Activated naive CD8-positive, alpha-beta T cell treated with anti-CD3 and anti-CD28 coated beads for 36 hours (primary cell): Measurements from ENCODE around the gene EDDM3A. TPM values are rescaled to one million over a fixed set of nuclear protein-coding genes. Genes with fewer than 3 reads are reported as not detected.
"Not testable (repeated sequence)": the region's sequence is repeated elsewhere in the genome, so short reads cannot be mapped to it uniquely, and the experiment has no call there.

Source experiments
- DNase-seq: peaks from one replicate; pipeline ENCODE4 v3.0.0; 2021
- H3K27ac Mint-ChIP-seq: one replicate; pipeline ENCODE4 v1.8.0; 2022; ENCODE audit warnings: mild to moderate bottlenecking, moderate library complexity, mixed read lengths
- H3K27me3 Mint-ChIP-seq: one replicate; pipeline ENCODE4 v1.8.0; 2022; ENCODE audit warnings: mild to moderate bottlenecking, mixed read lengths
- H3K36me3 Mint-ChIP-seq: one replicate; pipeline ENCODE4 v1.8.0; 2021; ENCODE audit warnings: mild to moderate bottlenecking, mixed read lengths
- H3K4me1 Mint-ChIP-seq: one replicate; pipeline ENCODE4 v1.8.0; 2021; ENCODE audit warnings: mixed read lengths
- H3K4me3 Mint-ChIP-seq: one replicate; pipeline ENCODE4 v1.8.0; 2022; ENCODE audit warnings: mild to moderate bottlenecking, moderate library complexity, mixed read lengths
- H3K9me3 Mint-ChIP-seq: one replicate; pipeline ENCODE4 v1.8.0; 2022; ENCODE audit warnings: mixed read lengths
- total RNA-seq, 2 experiments: library from RNA; stranded (reverse); gene quantifications; one replicate each; pipeline ENCODE4 v1.2.3, GENCODE V29; 2021

Gene EDDM3A
- total RNA-seq, 2 experiments from 2014 or later, result not detected

GRCh38 chr14:20722016-20722415 lies 23.7 kb upstream of the EDDM3A start:
- DNase-seq, result no peak
- Mint-ChIP-seq H3K27me3 (peaks cover 48% of the 10 kb centered on the region), H3K36me3 (no peaks in the 10 kb centered on the region), H3K4me1 (no peaks in the 10 kb centered on the region), H3K9me3 (no peaks in the 10 kb centered on the region), H3K4me3 (no peak overlapping the region), H3K27ac (no peak overlapping the region)

GRCh38 chr14:20723488-20723887 lies 22.2 kb upstream of the EDDM3A start:
- DNase-seq, result peak; percentile 2
- no peak overlapping the region for H3K27ac Mint-ChIP-seq
- no peaks in the 10 kb centered on the region for H3K36me3 Mint-ChIP-seq
- H3K4me3 Mint-ChIP-seq, result no peak overlapping the region
- no peaks in the 10 kb centered on the region for H3K4me1 Mint-ChIP-seq
- H3K27me3 Mint-ChIP-seq, result peaks cover 48% of the 10 kb centered on the region
- H3K9me3 Mint-ChIP-seq, result no peaks in the 10 kb centered on the region

- H3K4me1 Mint-ChIP-seq, H3K36me3 Mint-ChIP-seq, H3K4me3 Mint-ChIP-seq, DNase-seq, H3K9me3 Mint-ChIP-seq, H3K27ac Mint-ChIP-seq: not testable (repeated sequence)
- peaks cover 48% of the 10 kb centered on the region for H3K27me3 Mint-ChIP-seq
Measured at GRCh38 chr14:20726121-20726520, 19.6 kb upstream of the EDDM3A start.

GRCh38 chr14:20726531-20726930 lies 19.2 kb upstream of the EDDM3A start:
- Mint-ChIP-seq H3K36me3 (no peaks in the 10 kb centered on the region), H3K4me3 (no peak overlapping the region), H3K9me3 (no peaks in the 10 kb centered on the region), H3K27ac (no peak overlapping the region), H3K4me1 (no peaks in the 10 kb centered on the region), H3K27me3 (peaks cover 44% of the 10 kb centered on the region)
- no peak for DNase-seq

GRCh38 chr14:20730891-20731290 lies 14.8 kb upstream of the EDDM3A start:
- no peaks in the 10 kb centered on the region for H3K9me3 Mint-ChIP-seq
- no peak for DNase-seq
- H3K4me3 Mint-ChIP-seq, result no peak overlapping the region
- H3K4me1 Mint-ChIP-seq, result no peaks in the 10 kb centered on the region
- H3K27ac Mint-ChIP-seq, result no peak overlapping the region
- H3K27me3 Mint-ChIP-seq, result peaks cover 6% of the 10 kb centered on the region
- no peaks in the 10 kb centered on the region for H3K36me3 Mint-ChIP-seq

GRCh38 chr14:20732477-20732876 lies 13.2 kb upstream of the EDDM3A start:
- no peaks in the 10 kb centered on the region for H3K4me1 Mint-ChIP-seq
- H3K36me3 Mint-ChIP-seq, result no peaks in the 10 kb centered on the region
- no peak overlapping the region for H3K4me3 Mint-ChIP-seq
- no peaks in the 10 kb centered on the region for H3K9me3 Mint-ChIP-seq
- H3K27ac Mint-ChIP-seq, result no peak overlapping the region
- DNase-seq, result no peak
- no peaks in the 10 kb centered on the region for H3K27me3 Mint-ChIP-seq

GRCh38 chr14:20732979-20733635 lies 12.6 kb upstream of the EDDM3A start:
- Mint-ChIP-seq H3K4me3 (no peak overlapping the region), H3K9me3 (no peaks in the 10 kb centered on the region), H3K27me3 (no peaks in the 10 kb centered on the region), H3K4me1 (no peaks in the 10 kb centered on the region), H3K27ac (no peak overlapping the region), H3K36me3 (no peaks in the 10 kb centered on the region)
- DNase-seq, result no peak

- Mint-ChIP-seq H3K36me3 (no peaks in the 10 kb centered on the region), H3K27me3 (no peaks in the 10 kb centered on the region), H3K4me3 (no peak overlapping the region), H3K27ac (no peak overlapping the region), H3K9me3 (no peaks in the 10 kb centered on the region), H3K4me1 (no peaks in the 10 kb centered on the region)
- no peak for DNase-seq
Measured at GRCh38 chr14:20733684-20734429, 11.8 kb upstream of the EDDM3A start.

- DNase-seq, result no peak
- no peaks in the 10 kb centered on the region for H3K4me1 Mint-ChIP-seq
- H3K27ac Mint-ChIP-seq, result no peak overlapping the region
- H3K4me3 Mint-ChIP-seq, result no peak overlapping the region
- no peaks in the 10 kb centered on the region for H3K27me3 Mint-ChIP-seq
- no peaks in the 10 kb centered on the region for H3K9me3 Mint-ChIP-seq
- H3K36me3 Mint-ChIP-seq, result no peaks in the 10 kb centered on the region
Measured at GRCh38 chr14:20734430-20734806, 11.3 kb upstream of the EDDM3A start.

- not testable (repeated sequence) for H3K9me3 Mint-ChIP-seq, DNase-seq, H3K4me3 Mint-ChIP-seq, H3K27me3 Mint-ChIP-seq, H3K27ac Mint-ChIP-seq, H3K4me1 Mint-ChIP-seq, H3K36me3 Mint-ChIP-seq
Measured at GRCh38 chr14:20738292-20738691, 7.4 kb upstream of the EDDM3A start.

GRCh38 chr14:20742132-20742531 lies 3.6 kb upstream of the EDDM3A start:
- Mint-ChIP-seq H3K4me3 (no peak overlapping the region), H3K27ac (no peak overlapping the region), H3K27me3 (no peaks in the 10 kb centered on the region), H3K36me3 (no peaks in the 10 kb centered on the region), H3K9me3 (no peaks in the 10 kb centered on the region), H3K4me1 (no peaks in the 10 kb centered on the region)
- DNase-seq, result no peak

- no peaks in the 10 kb centered on the region for H3K36me3 Mint-ChIP-seq
- H3K27me3 Mint-ChIP-seq, result no peaks in the 10 kb centered on the region
- no peaks in the 10 kb centered on the region for H3K4me1 Mint-ChIP-seq
- no peak overlapping the region for H3K4me3 Mint-ChIP-seq
- no peak for DNase-seq
- no peak overlapping the region for H3K27ac Mint-ChIP-seq
- H3K9me3 Mint-ChIP-seq, result no peaks in the 10 kb centered on the region
Measured at GRCh38 chr14:20743556-20743955, 2.1 kb upstream of the EDDM3A start.

GRCh38 chr14:20746566-20746965 lies 879 bp downstream of the EDDM3A start:
- Mint-ChIP-seq H3K4me1 (no peaks in the 10 kb centered on the region), H3K9me3 (peaks cover under 1% of the 10 kb centered on the region), H3K27me3 (no peaks in the 10 kb centered on the region), H3K4me3 (no peak overlapping the region), H3K36me3 (no peaks in the 10 kb centered on the region), H3K27ac (no peak overlapping the region)
- no peak for DNase-seq

- Mint-ChIP-seq H3K4me1 (no peaks in the 10 kb centered on the region), H3K36me3 (no peaks in the 10 kb centered on the region)
- DNase-seq, result no peak
Measured at GRCh38 chr14:20748439-20748838, 2.8 kb downstream of the EDDM3A start.

GRCh38 chr14:20750194-20750593 lies 4.5 kb downstream of the EDDM3A start:
- Mint-ChIP-seq H3K9me3 (peaks cover 6% of the 10 kb centered on the region), H3K27ac (no peak overlapping the region), H3K4me1 (no peaks in the 10 kb centered on the region), H3K27me3 (no peaks in the 10 kb centered on the region), H3K36me3 (no peaks in the 10 kb centered on the region), H3K4me3 (no peak overlapping the region)
- no peak for DNase-seq

More at GRCh38 chr14:20748439-20748838, 2.8 kb downstream of the EDDM3A start:
- H3K4me3 Mint-ChIP-seq, result no peak overlapping the region
- peaks cover 6% of the 10 kb centered on the region for H3K9me3 Mint-ChIP-seq
- no peaks in the 10 kb centered on the region for H3K27me3 Mint-ChIP-seq
- no peak overlapping the region for H3K27ac Mint-ChIP-seq

- Mint-ChIP-seq H3K4me1 (no peaks in the 10 kb centered on the region), H3K4me3 (no peak overlapping the region), H3K9me3 (peaks cover 6% of the 10 kb centered on the region), H3K27ac (no peak overlapping the region), H3K27me3 (no peaks in the 10 kb centered on the region), H3K36me3 (no peaks in the 10 kb centered on the region)
- DNase-seq, result no peak
Measured at GRCh38 chr14:20751963-20752562, 6.4 kb downstream of the EDDM3A start.
